ENCODE measurements around the gene GTF2A1L. TPM values are rescaled to one million over a fixed set of nuclear protein-coding genes. Genes with fewer than 3 reads are reported as not detected.
A peak's percentile ranks its signal among the peaks of the same experiment; 100 is the strongest.

Gene GTF2A1L
- total RNA-seq, 4 donors from 2014 or later, result 0.67 to 4.2 TPM; not detected in 2

DNA sequence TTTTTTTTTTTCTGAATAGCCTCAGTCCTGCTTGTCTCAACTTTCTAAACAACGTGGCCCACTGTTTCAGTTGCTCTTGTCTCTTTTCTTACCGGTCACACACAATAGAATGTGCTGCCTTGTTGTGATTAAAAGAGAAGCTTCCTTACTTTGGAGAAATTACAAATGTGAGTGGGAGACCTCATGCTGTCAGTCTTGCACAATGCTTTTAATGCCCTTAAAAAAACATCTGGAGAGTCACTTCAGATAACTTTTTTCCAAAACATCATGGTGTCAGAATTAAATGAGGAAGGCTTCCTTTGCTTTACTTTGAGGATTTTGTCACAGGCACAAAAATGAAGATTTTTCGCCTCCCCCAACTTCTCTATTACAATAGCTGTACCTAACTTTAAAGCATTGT lies 100.2 kb downstream of the GTF2A1L start:
- no peak overlapping the region for H3K4me3 ChIP-seq (replicated peaks in 1 of 3)
- peaks cover 21 to 70% of the 10 kb centered on the region in 2 donors for H3K4me1 ChIP-seq
- WGBS, 2 donors, result 39 to 43% methylated on average over 3 of the region's 3 CpGs
- intact Hi-C loops (cut with DNase I), result no loop called here
- DNase-seq, result no peak
- TF ChIP-seq, protein P1, sequence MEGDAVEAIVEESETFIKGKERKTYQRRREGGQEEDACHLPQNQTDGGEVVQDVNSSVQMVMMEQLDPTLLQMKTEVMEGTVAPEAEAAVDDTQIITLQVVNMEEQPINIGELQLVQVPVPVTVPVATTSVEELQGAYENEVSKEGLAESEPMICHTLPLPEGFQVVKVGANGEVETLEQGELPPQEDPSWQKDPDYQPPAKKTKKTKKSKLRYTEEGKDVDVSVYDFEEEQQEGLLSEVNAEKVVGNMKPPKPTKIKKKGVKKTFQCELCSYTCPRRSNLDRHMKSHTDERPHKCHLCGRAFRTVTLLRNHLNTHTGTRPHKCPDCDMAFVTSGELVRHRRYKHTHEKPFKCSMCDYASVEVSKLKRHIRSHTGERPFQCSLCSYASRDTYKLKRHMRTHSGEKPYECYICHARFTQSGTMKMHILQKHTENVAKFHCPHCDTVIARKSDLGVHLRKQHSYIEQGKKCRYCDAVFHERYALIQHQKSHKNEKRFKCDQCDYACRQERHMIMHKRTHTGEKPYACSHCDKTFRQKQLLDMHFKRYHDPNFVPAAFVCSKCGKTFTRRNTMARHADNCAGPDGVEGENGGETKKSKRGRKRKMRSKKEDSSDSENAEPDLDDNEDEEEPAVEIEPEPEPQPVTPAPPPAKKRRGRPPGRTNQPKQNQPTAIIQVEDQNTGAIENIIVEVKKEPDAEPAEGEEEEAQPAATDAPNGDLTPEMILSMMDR (IDR thresholded peaks at IDR 0.05), result no peak
- no peak for TF ChIP-seq POLR2A (IDR thresholded peaks at IDR 0.05)
- H3K27me3 ChIP-seq, result no peaks in the 10 kb centered on the region
- no peaks in the 10 kb centered on the region for H3K9me3 ChIP-seq
- peak overlapping the region in 2 of 3 donors; percentile 54 to 74 for H3K27ac ChIP-seq
- H3K36me3 ChIP-seq, result no peaks in the 10 kb centered on the region

DNA sequence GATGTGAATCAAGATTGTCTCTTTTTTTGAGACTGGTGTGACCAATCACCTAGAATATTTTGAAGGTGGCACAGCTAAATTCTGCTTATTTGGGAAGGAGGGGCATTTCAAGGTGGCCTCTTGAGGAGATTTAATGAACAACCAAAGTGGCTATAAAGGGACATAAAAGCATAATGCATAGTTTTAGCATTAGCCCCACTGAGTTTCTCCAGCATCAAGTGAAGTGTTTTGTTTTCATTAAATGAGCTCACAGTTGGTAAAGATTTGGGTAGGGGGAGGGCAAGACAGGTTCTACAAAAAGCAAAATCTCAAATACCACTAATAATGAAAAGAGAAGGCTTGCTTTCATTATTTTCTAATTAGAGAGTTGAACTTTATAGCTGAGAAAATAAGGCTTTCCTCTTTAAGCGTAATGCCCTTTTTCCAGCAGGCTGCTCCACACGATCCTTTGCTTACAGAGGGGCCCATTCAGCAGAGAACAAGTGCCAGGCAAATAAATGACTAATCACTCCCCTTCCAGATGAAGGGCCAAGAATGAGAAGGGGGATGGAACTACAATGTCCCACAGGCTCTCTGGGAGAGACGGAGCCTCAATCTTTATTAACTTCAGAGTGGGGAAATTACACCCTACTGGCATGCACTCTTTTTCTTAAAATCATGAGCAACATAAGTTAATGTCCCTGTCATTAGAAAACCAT lies 102.0 kb downstream of the GTF2A1L start:
- Histone ChIP-seq H3K4me1 (peaks cover 19 to 61% of the 10 kb centered on the region in 2 donors), H3K9me3 (no peaks in the 10 kb centered on the region), H3K27me3 (no peaks in the 10 kb centered on the region), H3K4me3 (replicated peaks in 1 of 3) (no peak overlapping the region), H3K36me3 (no peaks in the 10 kb centered on the region), H3K27ac (peak overlapping the region; percentile 17 to 74 (median 54))
- WGBS, 2 donors, result 33 to 34% methylated on average over 3 of the region's 3 CpGs
- intact Hi-C loops (cut with DNase I), result loop anchor here (10.0 kb wide), 1 partner anchor 115 kb away; no protein-coding TSS in a partner anchor
- TF ChIP-seq, protein P1 (IDR thresholded peaks at IDR 0.05), result no peak
- DNase-seq, result peak; percentile 30 to 42

DNA sequence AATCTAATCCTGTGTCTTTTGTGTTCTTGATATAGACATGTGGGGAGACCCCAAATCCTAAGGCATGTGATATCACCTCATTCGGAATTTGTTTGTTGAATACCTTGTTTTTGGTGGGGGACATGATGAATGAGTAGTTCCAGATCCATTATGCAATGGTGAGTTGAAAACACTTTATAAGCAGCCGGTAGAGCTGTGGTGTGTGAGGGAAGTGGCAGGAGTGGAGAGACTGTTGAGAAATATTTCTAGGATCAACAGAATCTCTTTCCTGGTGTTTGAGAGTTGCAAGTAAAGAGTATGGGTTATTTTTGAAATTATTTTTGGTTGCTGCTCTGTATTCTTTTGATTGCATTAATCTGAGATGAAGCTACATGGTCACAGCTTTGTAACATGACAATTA lies 103.5 kb downstream of the GTF2A1L start:
- no peaks in the 10 kb centered on the region for H3K36me3 ChIP-seq
- intact Hi-C loops (cut with DNase I), result loop anchor here (10.0 kb wide), 1 partner anchor 116 kb away; no protein-coding TSS in a partner anchor
- 54 to 59% methylated on average over 2 of the region's 2 CpGs for WGBS, 2 donors
- peak overlapping the region in 1 of 3 donors; percentile 3 for H3K27ac ChIP-seq
- TF ChIP-seq POLR2A (IDR thresholded peaks at IDR 0.05), result no peak
- TF ChIP-seq, protein P1 (IDR thresholded peaks at IDR 0.05), result no peak
- H3K9me3 ChIP-seq, result no peaks in the 10 kb centered on the region
- DNase-seq, result no peak
- H3K4me3 ChIP-seq (replicated peaks in 1 of 3), result no peak overlapping the region
- no peaks in the 10 kb centered on the region for H3K27me3 ChIP-seq
- H3K4me1 ChIP-seq, result peaks cover 9 to 47% of the 10 kb centered on the region in 2 donors

DNA sequence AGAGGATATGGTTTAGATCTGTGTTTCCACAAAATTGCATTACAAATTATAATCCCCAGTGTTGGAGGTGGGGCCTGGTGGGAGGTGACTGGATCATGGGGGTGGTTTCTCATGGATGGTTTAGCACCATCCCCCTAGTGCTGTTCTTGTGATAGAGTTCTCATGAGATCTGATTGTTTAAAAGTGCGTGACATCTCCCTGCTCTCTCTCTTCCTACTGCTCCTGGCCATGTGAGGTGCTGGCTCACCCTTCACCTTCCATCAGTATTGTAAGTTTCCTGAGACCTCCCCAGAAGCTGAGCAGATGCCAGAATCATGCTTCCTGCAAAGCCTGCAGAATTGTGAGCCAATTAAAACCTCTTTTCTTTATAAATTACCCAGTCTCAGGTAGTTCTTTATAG lies 104.7 kb downstream of the GTF2A1L start:
- Histone ChIP-seq H3K9me3 (no peaks in the 10 kb centered on the region), H3K4me1 (peaks cover 7 to 43% of the 10 kb centered on the region in 2 donors), H3K27me3 (no peaks in the 10 kb centered on the region), H3K36me3 (no peaks in the 10 kb centered on the region), H3K4me3 (replicated peaks in 1 of 3) (no peak overlapping the region), H3K27ac (no peak overlapping the region)
- TF ChIP-seq, protein P1 (IDR thresholded peaks at IDR 0.05), result no peak
- TF ChIP-seq POLR2A (IDR thresholded peaks at IDR 0.05), result no peak
- DNase-seq, result peak; percentile 31 to 35
- 68% methylated on average over 1 of the region's 1 CpG for WGBS, 2 donors
- intact Hi-C loops (cut with DNase I), result loop anchor here (10.0 kb wide), 1 partner anchor 118 kb away; no protein-coding TSS in a partner anchor

DNA sequence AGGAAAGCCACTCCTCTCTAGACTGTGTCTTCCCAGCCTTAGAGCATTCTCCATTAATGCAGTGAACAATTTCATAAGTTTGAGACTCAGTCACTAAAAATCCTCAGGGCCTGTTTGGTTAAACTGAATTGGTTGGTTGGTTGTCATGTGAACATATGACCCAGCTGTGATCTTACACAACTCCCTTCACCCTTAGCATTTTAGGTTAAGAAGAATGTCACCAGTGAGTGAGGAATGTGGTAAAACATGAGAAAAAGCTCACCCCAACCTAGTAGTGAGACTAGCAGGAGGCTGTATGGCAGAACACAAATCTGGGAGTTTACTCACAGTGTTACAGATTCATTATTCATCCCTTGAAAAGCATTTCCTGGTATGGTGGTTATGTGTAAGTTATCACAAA lies 105.5 kb downstream of the GTF2A1L start:
- H3K4me1 ChIP-seq, result peaks cover 4 to 45% of the 10 kb centered on the region in 2 donors
- H3K27me3 ChIP-seq, result no peaks in the 10 kb centered on the region
- no peaks in the 10 kb centered on the region for H3K36me3 ChIP-seq
- H3K27ac ChIP-seq, result no peak overlapping the region
- no peak overlapping the region for H3K4me3 ChIP-seq (replicated peaks in 1 of 3)
- intact Hi-C loops (cut with DNase I), result loop anchor here (10.0 kb wide), 1 partner anchor 118 kb away; no protein-coding TSS in a partner anchor
- TF ChIP-seq POLR2A (IDR thresholded peaks at IDR 0.05), result no peak
- TF ChIP-seq, protein P1 (IDR thresholded peaks at IDR 0.05), result no peak
- no peak for DNase-seq
- H3K9me3 ChIP-seq, result no peaks in the 10 kb centered on the region

Data from thyroid gland (tissue), 4 donors.